HEK293T (cell line): Measurements from ENCODE around the gene ARSD.

Source experiments
- ARNT ChIP-seq: fragments of 450-650 bp; IDR thresholded peaks from 2 replicates; pipeline ENCODE4 v1.6.1; 2017; ENCODE audit warnings: mild to moderate bottlenecking
- ELF4 ChIP-seq: fragments of 450-650 bp; IDR thresholded peaks from 2 replicates; pipeline ENCODE4 v1.6.1; 2017; ENCODE audit warnings: antibody characterized with exemption
- FOXM1 ChIP-seq: fragments of 450-650 bp; IDR thresholded peaks from 2 replicates; pipeline ENCODE4 v1.6.1; 2017; ENCODE audit warnings: mild to moderate bottlenecking, borderline replicate concordance
- HDGF ChIP-seq: fragments of 450-650 bp; IDR thresholded peaks from 2 replicates; pipeline ENCODE4 v1.6.1; 2017; ENCODE audit warnings: antibody characterized with exemption, borderline replicate concordance
- L3MBTL2 ChIP-seq: fragments of 450-650 bp; conservative IDR thresholded peaks from 2 replicates; pipeline ENCODE4 v1.6.1; 2016; ENCODE audit warnings: mild to moderate bottlenecking
- SP1 ChIP-seq: fragments of 450-650 bp; IDR thresholded peaks from 2 replicates; pipeline ENCODE4 v1.6.1; 2017
- ZNF384 ChIP-seq: fragments of 450-650 bp; IDR thresholded peaks from 2 replicates; pipeline ENCODE4 v1.6.1; 2016

DNA sequence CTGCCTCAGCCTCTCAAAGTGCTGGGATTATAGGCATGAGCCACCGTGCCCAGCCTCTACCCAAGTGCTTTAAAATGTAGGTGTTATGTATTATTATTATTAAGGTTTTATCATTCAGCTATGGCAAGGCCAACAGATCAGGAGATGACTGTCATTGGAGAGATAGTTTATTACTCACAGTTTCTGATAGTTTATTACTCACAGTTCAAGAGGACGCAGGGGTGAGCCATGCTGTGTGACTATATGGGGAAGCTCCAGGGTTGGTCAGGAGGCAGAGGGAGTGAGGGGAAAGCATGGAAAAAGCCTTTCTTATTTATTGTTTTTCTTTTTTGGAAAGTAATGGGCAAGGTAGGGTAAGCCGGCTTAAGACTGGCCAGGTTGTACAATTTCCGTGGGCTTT, 25.4 kb upstream of the ARSD start:
- no peak for TF ChIP-seq FOXM1
- TF ChIP-seq SP1 = no peak
- no peak for TF ChIP-seq ARNT
- TF ChIP-seq HDGF = no peak
- no peak for TF ChIP-seq L3MBTL2
- TF ChIP-seq ELF4 = no peak
- TF ChIP-seq ZNF384 = no peak
